PC-3 (cell line): Measurements from ENCODE around the gene PKNOX2.

Experiments used
- EZH2 ChIP-seq: fragments of 300-600 bp; sonication (generic); IDR thresholded peaks from one replicate; pipeline ENCODE4 v1.6.1; 2017; ENCODE audit warnings: antibody characterized with exemption, mild to moderate bottlenecking, low read length; ENCODE audit not compliant: unreplicated experiment
- TF ChIP-seq, protein P1 (sequence below): fragments of 300-600 bp; sonication (generic); conservative IDR thresholded peaks from 2 replicates; pipeline ENCODE4 v1.5.1; 2017; ENCODE audit warnings: antibody characterized with exemption, low read depth, mild to moderate bottlenecking, low read length

DNA sequence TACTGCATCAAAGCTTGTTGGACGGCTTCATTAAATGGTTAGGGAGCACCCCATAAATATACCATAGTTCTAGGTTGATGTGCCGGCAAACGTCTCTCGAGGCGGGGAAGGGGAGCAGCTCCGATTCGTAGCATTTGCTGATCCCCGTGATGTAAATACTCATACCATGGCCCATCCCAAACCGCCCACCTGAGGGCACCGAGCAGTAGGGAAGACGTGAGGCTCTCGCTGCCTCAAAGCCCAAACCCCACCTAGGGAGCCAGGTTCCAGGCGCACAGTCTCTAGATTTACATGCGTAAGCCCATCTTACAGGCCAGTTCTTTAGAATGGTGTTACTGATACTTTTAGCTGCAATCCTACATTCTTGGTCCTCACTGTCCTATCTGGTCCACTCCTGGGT, 207.5 kb downstream of the PKNOX2 start:
- TF ChIP-seq EZH2 = no peak
- TF ChIP-seq, protein P1, sequence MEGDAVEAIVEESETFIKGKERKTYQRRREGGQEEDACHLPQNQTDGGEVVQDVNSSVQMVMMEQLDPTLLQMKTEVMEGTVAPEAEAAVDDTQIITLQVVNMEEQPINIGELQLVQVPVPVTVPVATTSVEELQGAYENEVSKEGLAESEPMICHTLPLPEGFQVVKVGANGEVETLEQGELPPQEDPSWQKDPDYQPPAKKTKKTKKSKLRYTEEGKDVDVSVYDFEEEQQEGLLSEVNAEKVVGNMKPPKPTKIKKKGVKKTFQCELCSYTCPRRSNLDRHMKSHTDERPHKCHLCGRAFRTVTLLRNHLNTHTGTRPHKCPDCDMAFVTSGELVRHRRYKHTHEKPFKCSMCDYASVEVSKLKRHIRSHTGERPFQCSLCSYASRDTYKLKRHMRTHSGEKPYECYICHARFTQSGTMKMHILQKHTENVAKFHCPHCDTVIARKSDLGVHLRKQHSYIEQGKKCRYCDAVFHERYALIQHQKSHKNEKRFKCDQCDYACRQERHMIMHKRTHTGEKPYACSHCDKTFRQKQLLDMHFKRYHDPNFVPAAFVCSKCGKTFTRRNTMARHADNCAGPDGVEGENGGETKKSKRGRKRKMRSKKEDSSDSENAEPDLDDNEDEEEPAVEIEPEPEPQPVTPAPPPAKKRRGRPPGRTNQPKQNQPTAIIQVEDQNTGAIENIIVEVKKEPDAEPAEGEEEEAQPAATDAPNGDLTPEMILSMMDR = no peak
